HCT116 (cell line): ENCODE data around the gene PA2G4. TPM values are rescaled to one million over a fixed set of nuclear protein-coding genes. Genes with fewer than 3 reads are reported as not detected.

ENCODE experiments used
- ATAC-seq: fragments of 200-7000 bp; cut with Tn5 transposase; 2 replicates; pipeline ENCODE4 v1.9.1; 2020; ENCODE audit warnings: mild to moderate bottlenecking, moderate library complexity
- BruUV-seq: library from RNA; stranded (reverse); fragments of 400-500 nt; replicated peaks from 2 replicates; lab custom pipeline; 2021; lab: Mats Ljungman, UMichigan
- CTCF ChIA-PET: fragments of 300-600 bp; sonication (Branson Sonifier 250); formaldehyde crosslinking; loops from one replicate; lab custom pipeline; 2021; ENCODE audit warnings: antibody characterized with exemption; lab: Charles Lee
- POLR2A ChIA-PET: fragments of 300-600, 350-600 bp; sonication (Branson Sonifier 250); formaldehyde crosslinking; loops from one replicate; lab custom pipeline; 2021; ENCODE audit warnings: antibody characterized with exemption; lab: Charles Lee
- RAD21 ChIA-PET, 2 experiments: fragments of 300-600 bp; sonication (Branson Sonifier 250); formaldehyde crosslinking; loops; one replicate each; lab custom pipeline; 2023; ENCODE audit warnings: low total read pairs in 2 of 2; ENCODE audit not compliant: uncharacterized antibody in 2 of 2, unreplicated experiment in 2 of 2, low non-redundant PET in 1 of 2; lab: Charles Lee
- DNase-seq: peaks from one replicate; pipeline ENCODE4 v3.0.0-alpha.2; 2010; ENCODE audit warnings: low read depth, low spot score
- H2AFZ ChIP-seq: fragments of 200-600 bp; shearing (Covaris generic), sonication (generic); 2 replicates; pipeline ENCODE4 v1.6.1; 2017; ENCODE audit warnings: low read depth, mixed run types, mixed read lengths, antibody characterized with exemption, low read length; ENCODE audit not compliant: poor library complexity, severe bottlenecking
- H3K27ac ChIP-seq: 2 replicates; pipeline ENCODE4 v1.5.1; 2012; ENCODE audit warnings: low read depth, low read length
- H3K27me3 ChIP-seq: fragments of 200-600 bp; sonication (generic); 2 replicates; pipeline ENCODE4 v1.6.1; 2016; ENCODE audit warnings: mixed run types, low read length, mixed read lengths; ENCODE audit not compliant: insufficient read depth
- H3K36me3 ChIP-seq, 2 experiments: fragments of 200-500 bp in 1 of 2; fragments of 200-600 bp in 1 of 2; sonication (Bioruptor generic) in 1 of 2; sonication (generic) in 1 of 2; 2 replicates each; pipeline versions ENCODE4 v1.5.1 to v1.6.1; 2014 to 2016; ENCODE audit warnings: low read length in 2 of 2, inconsistent platforms in 1 of 2, mixed read lengths in 1 of 2, mixed run types in 1 of 2; ENCODE audit not compliant: insufficient read depth in 2 of 2, control insufficient read depth in 1 of 2
- H3K4me1 ChIP-seq, 2 experiments: fragments of 200-600 bp in 1 of 2; sonication (generic) in 1 of 2; 2 replicates each; pipeline versions ENCODE4 v1.5.1 to v1.6.1; 2012 to 2017; ENCODE audit warnings: low read length in 2 of 2, inconsistent platforms in 1 of 2, mild to moderate bottlenecking in 1 of 2, mixed read lengths in 1 of 2, mixed run types in 1 of 2, moderate library complexity in 1 of 2; ENCODE audit not compliant: insufficient read depth in 2 of 2, control insufficient read depth in 1 of 2
- H3K4me2 ChIP-seq: fragments of 200-600 bp; sonication (generic); 2 replicates; pipeline ENCODE4 v1.6.1; 2017; ENCODE audit warnings: mixed run types, low read length, mixed read lengths
- H3K4me3 ChIP-seq, 2 experiments: fragments of 200-600 bp in 1 of 2; sonication (generic) in 1 of 2; replicated peaks in 1 of 2; 2 replicates each; pipeline ENCODE4 v1.5.1; 2011 to 2016; ENCODE audit warnings: low read length in 2 of 2, control low read depth in 1 of 2, low read depth in 1 of 2, mild to moderate bottlenecking in 1 of 2, mixed read lengths in 1 of 2, mixed run types in 1 of 2
- H3K79me2 ChIP-seq: fragments of 200-600 bp; sonication (generic); 2 replicates; pipeline ENCODE4 v1.6.1; 2017; ENCODE audit warnings: mild to moderate bottlenecking, mixed run types, low read length, moderate library complexity, mixed read lengths; ENCODE audit not compliant: insufficient read depth
- H3K9ac ChIP-seq: fragments of 200-600 bp; sonication (generic); 2 replicates; pipeline ENCODE4 v1.6.1; 2016; ENCODE audit warnings: low read length, mixed read lengths
- H3K9me2 ChIP-seq: fragments of 200-600 bp; sonication (generic), shearing (Covaris generic); 2 replicates; pipeline ENCODE4 v1.6.1; 2017; ENCODE audit warnings: mixed run types, mild to moderate bottlenecking, moderate library complexity; ENCODE audit not compliant: insufficient read depth
- H3K9me3 ChIP-seq, 2 experiments: fragments of 200-500 bp in 1 of 2; fragments of 200-600 bp in 1 of 2; sonication (Bioruptor generic) in 1 of 2; sonication (generic) in 1 of 2; 2 replicates each; pipeline ENCODE4 v1.6.1; 2014 to 2017; ENCODE audit warnings: low read length in 2 of 2, mixed read lengths in 2 of 2, inconsistent platforms in 1 of 2, low read depth in 1 of 2, mild to moderate bottlenecking in 1 of 2, mixed run types in 1 of 2, moderate library complexity in 1 of 2; ENCODE audit not compliant: control insufficient read depth in 1 of 2, insufficient read depth in 1 of 2
- H4K20me1 ChIP-seq: fragments of 200-600 bp; sonication (generic), shearing (Covaris generic); 2 replicates; pipeline ENCODE4 v1.6.1; 2017; ENCODE audit warnings: mixed run types, mild to moderate bottlenecking, moderate library complexity; ENCODE audit not compliant: insufficient read depth
- ATF3 ChIP-seq: IDR thresholded peaks from 2 replicates; pipeline ENCODE4 v1.6.1; 2012
- CBX3 ChIP-seq: IDR thresholded peaks from 2 replicates; pipeline ENCODE4 v1.6.1; 2012; ENCODE audit warnings: low read depth
- EGR1 ChIP-seq: IDR thresholded peaks from 2 replicates; pipeline ENCODE4 v1.6.1; 2012; ENCODE audit warnings: low read depth
- EZH2 ChIP-seq: fragments of 200-600 bp; sonication (generic); IDR thresholded peaks from 2 replicates; pipeline ENCODE4 v1.6.1; 2017; ENCODE audit warnings: antibody characterized with exemption, mixed run types
- FOSL1 ChIP-seq: IDR thresholded peaks from 2 replicates; pipeline ENCODE4 v1.6.1; 2012; ENCODE audit warnings: low read depth
- JUND ChIP-seq: IDR thresholded peaks from 2 replicates; pipeline ENCODE4 v1.6.1; 2012
- POLR2A ChIP-seq: IDR thresholded peaks from 2 replicates; pipeline ENCODE4 v1.7.0; 2011; ENCODE audit warnings: borderline replicate concordance; ENCODE audit not compliant: insufficient read depth, insufficient read length; ENCODE audit errors: extremely low read depth
- RAD21 ChIP-seq: IDR thresholded peaks from 2 replicates; pipeline ENCODE4 v1.6.1; 2012; ENCODE audit warnings: low read depth, mild to moderate bottlenecking
- REST ChIP-seq: IDR thresholded peaks from 2 replicates; pipeline ENCODE4 v1.6.1; 2012; ENCODE audit warnings: low read depth
- SP1 ChIP-seq: IDR thresholded peaks from 2 replicates; pipeline ENCODE4 v1.6.1; 2012; ENCODE audit warnings: low read depth
- SRF ChIP-seq: IDR thresholded peaks from 2 replicates; pipeline ENCODE4 v1.6.1; 2012; ENCODE audit warnings: low read depth
- ZBTB33 ChIP-seq: IDR thresholded peaks from 2 replicates; pipeline ENCODE4 v1.6.1; 2011; ENCODE audit warnings: mild to moderate bottlenecking, low read length, moderate library complexity; ENCODE audit not compliant: insufficient replicate concordance; ENCODE audit errors: extremely low read depth
- intact Hi-C: fragments of 100-400 bp; cut with micrococcal nuclease; formaldehyde crosslinking; loops from 2 replicates; pipeline ENCODE4 v1.10.0; 2022
- total RNA-seq: library from RNA; stranded (reverse); gene quantifications from one replicate; pipeline ENCODE4 v1.2.1, GENCODE V29; 2021; ENCODE audit not compliant: unreplicated experiment

PA2G4 gene
- total RNA-seq, 1 experiment from 2014 or later: 302 TPM

- H3K4me3 ChIP-seq: no peak overlapping the region
- no peak for ATAC-seq
- H3K27ac ChIP-seq: no peak overlapping the region
- peaks cover 29 to 45% of the 10 kb centered on the region in 2 experiments for H3K36me3 ChIP-seq
- H4K20me1 ChIP-seq: no peaks in the 10 kb centered on the region
- CTCF ChIA-PET: no interaction called here
- no TSS peak for BruUV-seq
- H2AFZ ChIP-seq: no peak overlapping the region
- no peaks in the 10 kb centered on the region for H3K9me3 ChIP-seq
- no peaks in the 10 kb centered on the region for H3K9me2 ChIP-seq
- POLR2A ChIA-PET: no interaction called here
- TF ChIP-seq POLR2A: no peak
- TF ChIP-seq RAD21: no peak
- no peak for TF ChIP-seq CBX3
- TF ChIP-seq ATF3: no peak
- TF ChIP-seq REST: no peak
- TF ChIP-seq EGR1: no peak
- TF ChIP-seq ZBTB33: no peak
- no peak for TF ChIP-seq SP1
- no peak for TF ChIP-seq JUND
- no peak for TF ChIP-seq FOSL1
- TF ChIP-seq SRF: no peak
- TF ChIP-seq EZH2: no peak
- no peak overlapping the region for H3K4me2 ChIP-seq
- H3K9ac ChIP-seq: no peak overlapping the region
- no peaks in the 10 kb centered on the region for H3K27me3 ChIP-seq
- peaks cover 29% of the 10 kb centered on the region for H3K79me2 ChIP-seq
- RAD21 ChIA-PET: no interaction called here
- intact Hi-C loops: no loop called here
- DNase-seq: no peak
- H3K4me1 ChIP-seq: peaks cover 16 to 27% of the 10 kb centered on the region in 2 experiments
Observed at GRCh38 chr12:56130876-56131275, 26.5 kb downstream of the PA2G4 start.
